HG03066 (cell line): ENCODE data around the gene GRB10.

Experiments used
- ATAC-seq: cut with Tn5 transposase; IDR thresholded peaks from one replicate; pipeline ENCODE4 v1.9.1; 2021; ENCODE audit warnings: low read depth; ENCODE audit not compliant: unreplicated experiment

Gene GRB10

DNA sequence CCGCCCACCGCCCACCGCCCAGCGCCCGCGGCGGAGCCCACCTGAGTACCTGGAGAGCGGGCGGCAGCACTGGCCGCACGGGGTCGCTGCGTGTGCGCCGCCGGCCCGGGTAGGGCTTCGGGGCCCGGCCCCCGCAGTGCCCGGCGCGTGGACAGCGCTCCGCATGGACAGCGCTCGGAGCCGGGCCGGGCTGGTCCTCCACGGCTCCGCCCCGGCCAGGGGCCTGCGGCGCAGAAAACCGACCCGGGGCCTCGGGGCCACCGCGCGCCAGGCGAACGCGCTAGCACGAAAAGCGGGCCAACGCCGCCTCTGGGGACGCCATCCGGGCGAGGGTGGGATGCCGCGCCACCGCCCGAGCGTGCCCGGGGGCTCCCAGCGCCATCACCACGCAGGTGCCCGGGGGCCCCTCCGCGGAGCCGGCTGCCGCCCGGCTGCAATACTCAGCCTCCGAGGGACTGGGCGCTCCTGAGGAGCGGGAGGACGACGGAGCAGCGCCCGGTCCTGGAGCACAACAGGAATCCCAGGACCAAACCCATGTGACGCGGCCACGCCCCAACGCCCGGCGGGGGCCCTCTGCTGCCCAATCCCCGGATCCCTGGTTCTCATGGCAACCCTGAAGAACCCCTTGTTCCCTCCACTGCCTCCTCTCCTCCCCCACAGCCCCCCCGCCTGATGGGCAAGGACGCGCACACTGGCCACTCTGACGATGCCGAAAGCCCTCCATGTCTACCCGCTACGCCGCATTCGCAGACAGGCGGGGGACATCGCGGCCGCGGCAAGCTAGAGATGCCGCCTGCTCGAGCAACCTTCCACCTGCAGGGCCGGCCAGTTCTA, at the start of gene GRB10:
Gene GRB10, minus strand, starts transcription at position 522 of the 834 bp plus-strand sequence. CDS start 50,574 bp downstream, outside the sequence.
- ATAC-seq, result no peak

DNA sequence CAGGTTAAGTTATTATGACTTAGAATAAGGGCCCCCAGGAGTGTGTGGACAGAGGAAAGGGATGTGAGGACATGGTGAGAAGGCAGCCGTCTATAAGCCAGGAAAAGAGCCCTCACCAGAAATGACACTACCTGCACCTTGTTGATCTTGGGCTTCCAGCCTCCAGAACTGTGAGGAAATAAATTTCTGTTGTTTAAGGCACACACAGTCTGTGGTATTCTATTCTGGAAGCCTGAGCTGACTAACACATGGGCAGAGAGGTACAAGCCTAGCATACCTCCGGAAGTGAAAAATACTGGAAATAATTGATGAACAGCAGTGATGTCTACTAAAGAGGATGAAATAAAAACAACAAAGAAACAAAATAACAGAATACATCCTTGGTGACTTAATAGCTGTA, 46.1 kb upstream of the GRB10 start:
- ATAC-seq, result no peak

DNA sequence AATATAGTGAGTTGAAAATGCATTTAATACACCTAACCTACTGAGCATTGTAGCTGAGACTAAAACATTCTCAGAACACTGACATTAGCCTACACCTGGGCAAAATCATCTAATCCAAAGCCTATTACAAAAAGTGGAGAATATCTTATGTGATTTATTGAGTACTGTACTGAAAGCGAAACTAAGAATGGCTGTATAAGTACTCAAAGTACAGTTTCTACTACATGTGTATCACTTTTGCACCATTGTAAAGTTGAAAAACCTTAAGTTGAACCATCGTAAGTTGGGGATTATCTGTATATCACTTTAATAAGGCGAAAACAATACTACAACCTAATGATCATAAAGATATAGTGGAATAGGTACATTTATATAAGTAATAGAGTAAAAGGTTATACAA, 45.4 kb upstream of the GRB10 start:
- ATAC-seq, result no peak

DNA sequence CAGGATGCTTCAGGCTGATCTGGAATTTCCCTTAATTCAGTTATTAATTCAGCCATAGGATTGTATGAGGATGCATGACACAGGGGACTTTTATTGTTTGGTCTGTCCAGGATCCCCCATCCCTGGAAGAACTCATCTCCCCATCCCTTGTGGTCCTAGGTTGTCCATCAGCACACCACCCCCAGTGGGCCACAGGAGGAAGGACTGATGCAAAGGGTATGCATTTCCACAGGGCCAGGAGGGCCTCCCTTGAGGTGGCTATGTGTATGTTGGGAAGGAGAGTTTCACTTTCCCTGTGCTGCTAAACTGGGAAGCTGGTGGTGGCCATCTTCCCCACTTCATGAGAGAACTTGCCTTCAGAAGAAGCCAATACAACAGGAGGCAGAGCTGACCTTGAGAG, 44.6 kb upstream of the GRB10 start:
- no peak for ATAC-seq

DNA sequence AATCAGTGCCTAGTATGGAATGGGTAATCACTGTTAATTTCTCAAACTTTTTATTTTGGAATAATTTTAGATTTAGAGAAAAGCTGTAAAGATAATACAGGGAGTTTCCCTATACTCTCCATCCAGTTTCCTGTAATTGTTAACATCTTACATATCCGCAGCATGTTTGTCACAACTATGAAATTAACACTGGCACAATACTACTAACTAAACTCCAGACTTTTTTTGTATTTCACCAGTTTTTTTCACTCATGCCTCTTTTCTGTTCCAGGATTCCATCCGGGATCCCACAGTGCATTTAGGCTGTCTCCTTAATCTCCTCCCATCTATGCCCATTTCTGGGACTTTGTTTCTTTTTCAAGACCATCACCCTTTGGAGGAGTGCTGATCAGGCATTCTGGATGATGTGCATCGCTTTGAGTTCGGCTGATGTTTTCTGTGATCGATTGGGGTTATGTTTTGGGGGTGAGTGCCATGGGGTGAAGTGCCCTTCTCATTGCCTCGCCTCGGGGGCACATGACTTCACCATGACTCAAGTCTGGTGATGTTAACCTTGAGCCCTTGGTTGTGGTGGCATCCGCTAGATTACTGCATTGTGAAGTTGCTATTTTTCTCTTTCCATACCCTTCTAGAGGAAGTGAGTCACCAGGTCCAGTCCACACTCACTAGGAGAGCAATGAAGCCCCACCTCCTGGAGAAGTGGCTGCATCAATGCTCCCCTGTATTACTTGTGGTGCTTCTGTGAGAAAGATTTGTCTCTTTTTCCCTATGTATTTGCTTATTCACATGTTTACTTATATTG, 43.9 kb upstream of the GRB10 start:
- no peak for ATAC-seq

DNA sequence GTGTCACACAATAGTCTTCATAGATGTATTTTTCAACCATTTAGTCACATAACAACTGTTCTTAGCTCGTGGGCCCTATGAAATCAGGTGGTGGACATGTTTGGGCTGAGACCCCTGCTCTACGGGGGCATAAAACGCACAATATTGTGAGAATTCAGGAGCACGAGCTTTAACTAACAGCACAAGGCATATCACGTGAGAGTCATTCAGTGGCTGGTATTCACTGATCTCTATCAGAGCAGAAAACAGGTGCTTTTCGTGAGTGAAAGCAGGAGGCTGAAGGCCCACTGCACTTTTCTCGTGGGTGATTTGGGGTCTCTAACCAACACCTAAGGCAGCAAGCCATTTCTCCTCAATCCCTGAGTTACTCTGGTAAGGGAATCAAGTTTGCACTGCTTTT, 42.8 kb upstream of the GRB10 start:
- no peak for ATAC-seq

DNA sequence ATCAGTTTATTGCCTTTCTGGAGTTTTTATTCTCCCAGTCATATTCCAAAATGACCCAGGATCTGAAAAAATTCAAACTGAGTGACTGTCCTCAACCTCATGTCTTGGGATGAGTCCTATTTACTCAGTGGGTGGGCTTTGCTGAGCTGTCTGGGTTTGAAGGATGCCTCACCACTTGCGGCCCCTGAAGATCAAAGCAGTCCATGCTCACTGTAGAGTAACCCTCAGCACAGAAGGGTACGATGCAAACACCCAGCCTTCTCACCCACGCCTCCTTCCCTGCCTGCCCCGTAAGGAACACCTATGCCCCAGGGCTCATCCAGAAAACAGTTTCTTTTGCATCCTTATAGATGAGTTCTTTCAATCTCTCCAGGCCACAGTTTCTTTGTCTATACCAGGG, 42.2 kb upstream of the GRB10 start:
- ATAC-seq, result no peak

DNA sequence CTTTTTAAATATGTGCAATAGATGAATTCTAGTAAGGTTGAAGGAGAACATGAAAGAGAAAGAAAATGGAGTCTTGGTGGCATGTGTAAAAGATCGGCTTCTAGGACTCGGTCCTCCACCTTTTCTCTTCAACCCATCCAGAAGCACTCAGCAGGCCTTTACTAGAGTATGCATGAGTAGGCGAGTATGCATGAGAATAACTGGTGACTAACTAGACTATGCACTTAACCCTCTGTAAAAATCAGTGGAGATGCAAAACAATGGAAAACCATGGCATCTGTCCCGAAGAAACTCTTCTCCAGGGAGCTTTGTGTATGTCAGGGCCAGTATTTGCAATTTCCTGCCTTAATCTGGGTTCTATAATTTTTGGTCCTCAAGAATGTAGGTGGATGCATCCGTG, 40.0 kb upstream of the GRB10 start:
- no peak for ATAC-seq

DNA sequence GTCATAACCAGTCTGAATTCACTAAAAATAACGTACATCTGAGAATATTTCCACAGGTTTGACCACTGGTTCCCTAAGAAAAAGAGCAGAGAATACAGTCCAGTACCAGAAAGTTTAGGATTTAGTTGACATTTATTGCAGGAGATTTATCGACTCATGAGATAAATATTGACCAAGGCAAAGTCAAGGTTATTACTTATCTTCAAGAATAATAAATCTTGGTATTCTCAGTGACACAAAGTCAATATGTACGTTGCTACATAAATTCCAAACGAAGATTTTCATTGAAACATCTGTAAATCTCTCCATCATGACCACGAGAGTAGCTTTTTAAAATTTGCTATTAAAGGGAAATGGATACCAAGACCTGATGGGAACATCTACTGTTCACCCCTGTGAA, 39.4 kb upstream of the GRB10 start:
- no peak for ATAC-seq

DNA sequence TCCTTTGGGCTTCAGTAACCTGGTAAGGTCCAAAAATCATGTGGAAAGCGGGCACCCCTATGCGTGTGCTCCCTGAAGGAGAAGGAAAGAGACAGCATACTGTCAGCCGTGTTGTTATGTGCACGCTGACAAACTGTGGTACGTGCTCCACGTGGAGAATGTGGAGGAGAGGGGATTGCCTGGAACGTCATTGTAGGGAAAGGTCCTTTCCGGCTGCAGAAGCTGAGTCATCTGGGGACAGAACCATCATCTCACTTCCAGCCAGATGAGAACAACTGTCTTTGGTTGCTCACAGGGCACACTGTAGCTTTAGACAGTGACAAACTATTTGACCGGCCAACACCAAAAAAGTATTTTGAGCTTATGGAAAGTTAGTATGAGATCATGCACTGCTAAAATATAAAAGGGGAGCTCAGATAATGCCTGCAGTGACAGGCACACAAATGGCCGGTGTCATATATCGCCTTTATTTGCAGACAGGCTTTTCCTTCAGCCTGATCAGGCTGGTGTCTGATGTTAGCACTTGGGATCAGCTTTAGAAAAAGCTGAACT, 38.8 kb upstream of the GRB10 start:
- ATAC-seq, result no peak

DNA sequence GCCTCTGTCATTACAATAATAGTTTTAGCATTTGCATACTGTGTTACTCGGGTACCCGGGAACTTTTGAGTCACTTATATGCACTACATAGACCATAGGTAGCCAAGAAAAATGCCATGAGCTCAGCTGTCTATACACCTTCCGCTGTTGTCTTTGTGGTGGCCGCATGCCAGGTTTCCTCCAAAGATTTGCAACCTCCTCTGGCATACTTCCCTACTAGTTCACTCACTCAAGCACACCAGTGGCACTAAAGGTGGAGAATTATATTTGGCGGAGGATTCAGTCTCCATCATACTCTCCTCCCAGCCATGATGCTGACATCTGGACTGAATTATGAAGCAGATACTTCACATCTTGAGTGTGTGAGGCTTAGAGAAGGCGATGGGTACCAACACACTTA, 35.6 kb upstream of the GRB10 start:
- no peak for ATAC-seq

DNA sequence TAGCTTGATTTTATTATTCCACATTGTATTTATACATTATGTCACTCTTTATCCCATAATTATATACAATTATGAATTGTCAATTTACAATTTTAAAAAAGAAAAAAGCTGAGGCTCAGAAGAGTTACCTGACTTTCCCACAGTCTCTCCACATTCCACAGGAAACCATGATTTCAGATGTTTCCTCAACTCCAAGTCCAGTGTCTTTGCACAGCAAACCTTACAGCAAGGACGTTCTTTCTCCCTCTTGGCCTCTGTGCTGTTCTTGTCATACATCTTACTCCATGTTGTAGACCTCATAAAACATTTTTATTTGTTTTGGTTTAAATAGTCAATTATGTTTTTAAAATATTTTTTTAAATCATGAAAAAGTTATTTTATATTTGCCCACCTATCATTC, 34.9 kb upstream of the GRB10 start:
- no peak for ATAC-seq

DNA sequence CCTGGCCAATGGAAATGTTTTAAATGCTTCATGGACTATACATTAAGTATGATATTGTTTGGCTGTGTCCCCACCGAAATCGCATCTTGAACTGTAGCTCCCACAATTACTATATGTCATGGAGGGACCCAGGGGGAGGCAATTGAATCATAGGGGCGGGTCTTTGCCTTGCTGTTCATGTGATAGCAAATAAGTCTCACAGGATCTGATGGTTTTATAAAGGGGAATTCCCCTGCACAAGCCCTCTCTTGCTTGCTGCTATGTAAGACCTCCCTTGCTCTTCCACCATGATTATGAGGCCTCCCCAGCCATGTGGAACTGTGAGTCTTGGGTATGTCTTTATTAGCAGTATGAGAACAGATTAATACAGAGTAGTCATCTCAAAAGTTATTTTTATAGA, 32.4 kb upstream of the GRB10 start:
- no peak for ATAC-seq

DNA sequence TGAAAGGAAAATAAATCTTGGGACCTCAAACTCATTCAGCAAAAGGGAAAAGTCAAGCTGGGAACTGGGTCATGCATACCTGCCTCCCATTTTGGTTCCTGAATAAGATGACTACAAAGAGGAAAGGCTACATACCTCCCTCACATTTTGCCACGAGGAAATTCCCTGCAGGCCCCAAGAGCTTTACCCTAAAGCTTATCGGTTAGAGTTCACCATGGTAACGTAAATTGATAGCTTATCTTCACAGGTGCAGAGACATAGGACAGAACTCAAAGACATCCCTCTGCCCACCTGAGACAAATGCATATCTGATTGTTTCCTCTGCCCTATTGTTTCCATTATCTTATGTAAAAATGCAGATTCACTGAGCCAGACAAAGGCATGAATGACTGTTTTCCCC, 31.5 kb upstream of the GRB10 start:
- no peak for ATAC-seq

DNA sequence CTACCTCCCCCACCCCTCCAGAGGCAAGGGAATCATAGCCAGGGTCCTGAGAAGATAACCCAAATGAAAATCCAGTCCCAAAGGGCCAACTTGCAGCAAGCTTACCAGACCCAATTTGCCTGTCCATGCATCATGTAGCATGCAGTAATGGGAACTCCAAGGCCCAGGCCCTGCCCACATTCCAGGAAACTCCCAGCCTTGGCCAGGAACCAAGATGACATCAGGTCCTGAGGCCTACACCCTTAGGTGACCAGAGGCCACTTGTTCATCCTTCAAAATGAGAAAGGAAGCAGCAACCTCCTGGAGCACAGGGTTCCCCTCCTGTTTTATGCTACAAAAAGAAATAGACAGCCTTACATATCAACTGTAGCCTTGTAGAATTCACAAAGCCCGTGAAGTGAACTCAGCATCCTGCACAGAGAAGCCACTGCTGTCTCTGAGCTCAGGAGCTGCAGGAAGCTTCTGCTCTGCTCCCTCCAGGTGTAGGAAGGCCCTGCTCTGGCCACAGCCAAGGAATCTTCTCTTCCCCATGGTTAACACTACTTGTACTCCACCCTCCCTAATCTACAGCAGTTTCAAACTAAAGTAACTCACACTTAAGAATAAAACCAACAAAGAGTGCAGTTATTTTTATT, 30.3 kb upstream of the GRB10 start:
- ATAC-seq, result no peak

DNA sequence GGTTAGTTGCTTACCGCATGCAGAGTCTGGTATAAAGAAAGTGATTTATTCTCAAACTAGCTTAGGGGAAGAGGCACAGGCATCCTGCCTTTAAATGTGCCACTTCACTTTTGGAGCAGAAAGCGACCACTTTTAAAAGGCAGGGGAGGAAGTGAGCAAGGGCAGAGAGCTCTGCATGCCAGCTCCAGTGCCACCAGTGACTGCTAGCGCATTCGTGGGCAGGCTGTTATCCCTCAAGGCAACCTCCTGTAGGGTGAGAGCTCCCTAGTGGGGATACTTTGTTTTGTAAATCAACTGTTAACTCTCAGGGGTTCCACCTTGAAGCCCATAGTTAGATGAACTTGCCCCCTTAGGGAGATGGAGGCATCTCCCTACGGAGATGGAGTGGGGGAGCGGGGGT, 29.4 kb upstream of the GRB10 start:
- no peak for ATAC-seq

DNA sequence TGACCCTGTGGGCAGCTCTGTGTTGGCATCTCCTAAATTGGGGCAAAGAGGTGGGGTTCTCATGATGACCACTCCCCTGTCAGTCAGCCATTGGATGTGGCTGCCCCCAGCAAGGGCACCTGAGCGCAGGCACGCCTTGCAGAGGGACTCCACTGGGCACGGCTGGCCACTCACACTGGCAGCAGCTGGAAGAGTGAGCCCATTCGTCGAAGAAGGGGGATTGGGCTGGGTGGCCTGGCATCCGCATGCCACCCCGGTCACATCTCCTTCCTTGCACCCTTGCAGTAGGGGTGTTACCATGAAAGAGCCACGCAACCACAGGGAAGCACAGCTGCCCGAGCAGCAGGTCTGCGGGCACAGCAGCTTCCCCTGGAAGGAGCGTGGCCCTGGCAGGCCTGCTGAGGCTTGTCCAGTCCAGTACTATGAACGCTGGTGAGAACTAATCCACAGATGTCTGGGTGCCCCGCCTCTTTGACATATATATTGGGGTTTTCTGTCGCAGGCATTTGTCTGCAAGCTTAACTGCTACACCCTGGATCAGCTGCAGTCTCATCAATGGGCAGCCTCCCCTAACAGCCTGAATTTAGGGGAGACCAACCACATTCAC, 25.7 kb upstream of the GRB10 start:
- no peak for ATAC-seq

DNA sequence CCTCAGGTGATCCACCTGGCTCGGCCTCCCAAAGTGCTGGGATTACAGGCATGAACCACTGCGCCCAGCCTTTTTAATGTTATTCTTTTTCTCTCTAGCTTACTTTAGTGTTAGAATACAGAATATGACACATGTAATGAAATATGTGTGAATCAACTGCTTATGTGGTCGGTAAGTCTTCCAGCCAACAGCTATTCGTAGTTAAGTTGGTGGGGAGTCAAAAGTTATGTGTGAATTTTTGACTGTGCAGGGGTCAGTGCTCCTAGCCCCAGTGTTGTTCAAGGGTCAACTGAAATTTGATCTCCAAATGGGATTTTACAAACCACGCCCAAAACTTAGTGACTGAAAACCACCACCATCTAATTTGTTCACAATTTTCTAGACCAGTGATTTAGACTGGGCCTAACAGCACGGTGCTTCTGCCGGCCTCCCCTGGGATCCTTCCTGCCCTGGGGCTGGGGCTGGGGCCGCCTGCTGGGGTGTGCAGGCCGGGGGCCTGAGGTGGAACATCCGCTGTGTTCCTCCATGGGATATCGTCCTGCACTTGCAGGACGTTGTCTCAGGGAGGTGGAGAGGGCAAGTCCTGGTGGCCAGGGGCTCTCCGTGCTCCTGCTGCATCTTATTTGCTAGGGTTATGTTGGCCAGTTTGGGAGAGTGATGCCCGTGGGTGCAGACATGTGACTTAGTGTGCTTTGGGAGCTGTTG, 24.5 kb upstream of the GRB10 start:
- no peak for ATAC-seq

DNA sequence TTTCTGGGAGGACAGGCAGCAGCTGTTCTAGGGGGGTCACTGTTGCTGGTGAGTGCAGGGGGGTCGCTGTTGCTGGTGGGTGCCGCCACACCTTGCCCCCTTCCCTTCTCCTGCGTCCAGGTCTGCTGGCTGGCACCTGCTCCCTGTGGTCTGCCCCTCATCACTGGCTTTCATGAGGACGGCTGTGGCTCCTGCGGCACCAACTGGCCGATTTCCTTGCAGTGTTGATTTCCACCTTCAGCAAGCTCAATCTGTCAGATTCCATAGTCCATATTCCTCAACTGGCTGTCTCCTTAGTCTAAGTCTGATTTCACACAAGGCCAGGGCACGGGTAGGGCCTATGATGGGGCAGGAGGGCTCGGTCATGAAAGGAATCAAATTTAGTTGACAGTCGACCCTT, 23.4 kb upstream of the GRB10 start:
- no peak for ATAC-seq

DNA sequence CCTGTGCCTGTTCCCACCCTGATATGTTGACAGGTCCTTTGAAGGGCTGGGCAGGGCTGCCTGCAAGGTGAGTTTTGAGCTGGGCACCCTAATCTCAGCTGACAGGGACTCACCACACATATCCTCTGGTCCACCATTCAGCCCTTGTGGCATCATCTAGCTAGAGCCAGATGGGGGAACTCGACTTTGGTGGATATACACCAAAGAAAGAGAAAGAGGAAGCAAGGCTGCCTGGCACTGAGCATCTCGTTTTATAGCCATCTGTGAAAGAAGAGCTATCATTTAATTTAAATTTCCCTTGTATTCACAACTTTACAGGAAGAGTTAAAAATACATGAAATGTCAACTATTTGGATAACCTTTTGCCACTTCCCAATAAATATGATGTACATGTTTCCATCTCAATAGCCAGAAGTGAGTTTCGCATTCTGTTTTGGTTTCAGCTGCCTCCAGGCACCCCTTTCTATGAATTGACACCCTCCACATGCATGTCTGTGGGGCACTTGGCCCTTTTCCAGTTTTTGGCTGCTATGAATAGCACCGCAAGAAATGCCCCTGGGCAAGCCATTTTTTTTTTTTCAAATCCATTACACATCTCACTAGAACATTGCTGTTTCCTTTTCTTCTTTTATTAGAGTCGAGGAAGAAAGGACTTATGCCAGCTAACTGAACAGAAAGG, 22.9 kb upstream of the GRB10 start:
- ATAC-seq, result no peak
